Keratinocyte (primary cell): ENCODE results near the gene C11orf91. TPM values are rescaled to one million over a fixed set of nuclear protein-coding genes. Genes with fewer than 3 reads are reported as not detected.

ENCODE experiments used
- DNase-seq: peaks from one replicate; pipeline ENCODE4 v3.0.0-alpha.2; 2011; ENCODE audit warnings: low read depth, missing footprints, low spot score
- FAIRE-seq: peaks from 2 replicates; lab custom pipeline; 2011; peaks lifted over from hg19 to GRCh38; lab: Jason Lieb, UNC
- H2AFZ ChIP-seq: 2 replicates; pipeline ENCODE4 v1.6.0; 2012; ENCODE audit warnings: low read length, control low read depth, inconsistent platforms; ENCODE audit not compliant: control insufficient read depth
- H3K27ac ChIP-seq: 2 replicates; pipeline ENCODE4 v1.5.1; 2011; ENCODE audit warnings: low read length; ENCODE audit not compliant: control insufficient read depth, insufficient read depth
- H3K27me3 ChIP-seq: 3 replicates; pipeline ENCODE4 v1.6.0; 2011; ENCODE audit warnings: low read length; ENCODE audit not compliant: control insufficient read depth, insufficient read depth; ENCODE audit errors: extremely low read depth
- H3K36me3 ChIP-seq, 2 experiments: 2 replicates in 1 of 2; 3 replicates in 1 of 2; pipeline ENCODE4 v1.5.1; 2011; ENCODE audit warnings: low read length in 2 of 2, mild to moderate bottlenecking in 1 of 2; ENCODE audit not compliant: control insufficient read depth in 2 of 2, insufficient read depth in 2 of 2; ENCODE audit errors: extremely low read depth in 1 of 2
- H3K4me1 ChIP-seq: 3 replicates; pipeline ENCODE4 v1.5.1; 2011; ENCODE audit warnings: low read length; ENCODE audit not compliant: control insufficient read depth, insufficient read depth; ENCODE audit errors: extremely low read depth
- H3K4me2 ChIP-seq: 3 replicates; pipeline ENCODE4 v1.6.0; 2011; ENCODE audit warnings: low read depth, low read length; ENCODE audit not compliant: control insufficient read depth, insufficient read depth; ENCODE audit errors: extremely low read depth
- H3K4me3 ChIP-seq, 3 experiments: fragments of 200-600 bp in 1 of 3; sonication (generic) in 1 of 3; 2 replicates in 2 of 3; 3 replicates in 1 of 3; pipeline ENCODE4 v1.5.1; 2011 to 2016; ENCODE audit warnings: low read length in 3 of 3, mild to moderate bottlenecking in 3 of 3, control low read depth in 2 of 3, inconsistent platforms in 1 of 3, low read depth in 1 of 3, mixed read lengths in 1 of 3, mixed run types in 1 of 3, moderate library complexity in 1 of 3; ENCODE audit not compliant: control insufficient read depth in 2 of 3, insufficient read depth in 2 of 3; ENCODE audit errors: extremely low read depth in 1 of 3
- H3K79me2 ChIP-seq: 2 replicates; pipeline ENCODE4 v1.6.0; 2012; ENCODE audit warnings: low read length; ENCODE audit not compliant: control insufficient read depth, insufficient read depth
- H3K9ac ChIP-seq: 3 replicates; pipeline ENCODE4 v1.6.0; 2011; ENCODE audit warnings: low read length; ENCODE audit not compliant: control insufficient read depth, insufficient read depth; ENCODE audit errors: extremely low read depth
- H3K9me1 ChIP-seq: 3 replicates; pipeline ENCODE4 v1.6.0; 2011; ENCODE audit warnings: low read length; ENCODE audit not compliant: control insufficient read depth, insufficient read depth; ENCODE audit errors: extremely low read depth
- H3K9me3 ChIP-seq: 2 replicates; pipeline ENCODE4 v1.5.1; 2012; ENCODE audit warnings: low read depth, low read length; ENCODE audit not compliant: control insufficient read depth
- H4K20me1 ChIP-seq: 3 replicates; pipeline ENCODE4 v1.6.0; 2011; ENCODE audit warnings: low read length; ENCODE audit not compliant: control insufficient read depth, insufficient read depth; ENCODE audit errors: extremely low read depth
- CTCF ChIP-seq, 3 experiments: IDR thresholded peaks in 1 of 3; conservative IDR thresholded peaks in 1 of 3; optimal IDR thresholded peaks in 1 of 3; 2 replicates in 2 of 3; 3 replicates in 1 of 3; pipeline versions ENCODE3 to v1.5.1; 2011; ENCODE audit warnings: low read length in 3 of 3, mild to moderate bottlenecking in 3 of 3, moderate library complexity in 2 of 3, control low read depth in 1 of 3, inconsistent platforms in 1 of 3; ENCODE audit not compliant: insufficient read depth in 2 of 3; ENCODE audit errors: extremely low read depth in 1 of 3
- EZH2 ChIP-seq: IDR thresholded peaks from one replicate; pipeline ENCODE4 v1.6.1; 2012; ENCODE audit warnings: inconsistent platforms, mild to moderate bottlenecking, low read length, moderate library complexity
- dilution Hi-C: fragments of 300-500 bp; cut with MboI; formaldehyde crosslinking; loops from one replicate; pipeline ENCODE4 v1.7.0; 2020; ENCODE audit warnings: low sequenced_read_pairs; ENCODE audit not compliant: extremely low pct_ligation_motif_present
- polyA plus RNA-seq, 5 experiments: library from polyadenylated mRNA; depleted of rRNA in 3 of 5; stranded (reverse) in 3 of 5; stranded (forward) in 1 of 5; unstranded in 1 of 5; fragments of >200 nt; gene quantifications; 1 replicate in 1 of 5; 2 replicates in 3 of 5; 3 replicates in 1 of 5; pipeline versions ENCODE4 v1.2.1 to v1.2.3, GENCODE V29; 2011 to 2012; ENCODE audit warnings: missing spikeins in 2 of 5, low read depth in 1 of 5, low replicate concordance in 1 of 5

C11orf91 gene
- polyA plus RNA-seq, 1 donor (not counting 4 experiments of a cell fraction or from before 2014, with no cell fraction given), result 0.10 TPM

- dilution Hi-C loops, result no loop called here
- Histone ChIP-seq H3K4me3 (peak overlapping the region in 2 of 3 experiments; percentile 30 to 36), H3K4me2 (peak overlapping the region; percentile 65)
Measured at GRCh38 chr11:33689501-33689900, 11.1 kb downstream of the C11orf91 start.

GRCh38 chr11:33689085-33689484, 11.5 kb downstream of the C11orf91 start:
- Histone ChIP-seq H3K4me3 (peak overlapping the region in 2 of 3 experiments; percentile 30 to 36), H3K9me1 (no peaks in the 10 kb centered on the region), H3K4me1 (peaks cover 64% of the 10 kb centered on the region), H3K27ac (peak overlapping the region; percentile 99), H4K20me1 (no peaks in the 10 kb centered on the region), H3K4me2 (peak overlapping the region; percentile 65), H3K9ac (peak overlapping the region; percentile 73), H2AFZ (peak overlapping the region; percentile 28), H3K36me3 (no peaks in the 10 kb centered on the region), H3K79me2 (no peaks in the 10 kb centered on the region), H3K9me3 (no peaks in the 10 kb centered on the region), H3K27me3 (no peaks in the 10 kb centered on the region)
- DNase-seq (peak; percentile 89), FAIRE-seq (peak; percentile 88)
- dilution Hi-C loops, result no loop called here
- TF ChIP-seq CTCF (optimal IDR thresholded peaks at IDR 0.05 in 1 of 3, IDR thresholded peaks at IDR 0.05 in 1 of 3, conservative IDR thresholded peaks at IDR 0.05 in 1 of 3; ENCODE audit: extremely low read depth in 1 of 3, insufficient read depth in 2 of 3, low read length in 3 of 3) (no peak), EZH2 (no peak)

More at GRCh38 chr11:33689501-33689900, 11.1 kb downstream of the C11orf91 start:
- Histone ChIP-seq H3K9ac (peak overlapping the region; percentile 73), H2AFZ (no peak overlapping the region), H4K20me1 (no peaks in the 10 kb centered on the region), H3K79me2 (no peaks in the 10 kb centered on the region), H3K27me3 (no peaks in the 10 kb centered on the region), H3K36me3 (peaks cover 0 to 1% of the 10 kb centered on the region in 2 experiments), H3K9me1 (no peaks in the 10 kb centered on the region), H3K9me3 (no peaks in the 10 kb centered on the region), H3K4me1 (peaks cover 66% of the 10 kb centered on the region), H3K27ac (peak overlapping the region; percentile 99)
- TF ChIP-seq CTCF (optimal IDR thresholded peaks at IDR 0.05 in 1 of 3, IDR thresholded peaks at IDR 0.05 in 1 of 3, conservative IDR thresholded peaks at IDR 0.05 in 1 of 3; ENCODE audit: extremely low read depth in 1 of 3, insufficient read depth in 2 of 3, low read length in 3 of 3) (no peak), EZH2 (no peak)
- DNase-seq (no peak), FAIRE-seq (no peak)
